Hematopoietic multipotent progenitor cell treated with erythropoietin and hydrocortisone succinate and interleukin-3 and kit ligand, for 6 days (in vitro differentiated cells): ENCODE data around the gene BTBD1.

Experiments used
- DNase-seq: peaks from one replicate; pipeline ENCODE4 v3.0.0-alpha.2; 2015

Gene BTBD1

DNA sequence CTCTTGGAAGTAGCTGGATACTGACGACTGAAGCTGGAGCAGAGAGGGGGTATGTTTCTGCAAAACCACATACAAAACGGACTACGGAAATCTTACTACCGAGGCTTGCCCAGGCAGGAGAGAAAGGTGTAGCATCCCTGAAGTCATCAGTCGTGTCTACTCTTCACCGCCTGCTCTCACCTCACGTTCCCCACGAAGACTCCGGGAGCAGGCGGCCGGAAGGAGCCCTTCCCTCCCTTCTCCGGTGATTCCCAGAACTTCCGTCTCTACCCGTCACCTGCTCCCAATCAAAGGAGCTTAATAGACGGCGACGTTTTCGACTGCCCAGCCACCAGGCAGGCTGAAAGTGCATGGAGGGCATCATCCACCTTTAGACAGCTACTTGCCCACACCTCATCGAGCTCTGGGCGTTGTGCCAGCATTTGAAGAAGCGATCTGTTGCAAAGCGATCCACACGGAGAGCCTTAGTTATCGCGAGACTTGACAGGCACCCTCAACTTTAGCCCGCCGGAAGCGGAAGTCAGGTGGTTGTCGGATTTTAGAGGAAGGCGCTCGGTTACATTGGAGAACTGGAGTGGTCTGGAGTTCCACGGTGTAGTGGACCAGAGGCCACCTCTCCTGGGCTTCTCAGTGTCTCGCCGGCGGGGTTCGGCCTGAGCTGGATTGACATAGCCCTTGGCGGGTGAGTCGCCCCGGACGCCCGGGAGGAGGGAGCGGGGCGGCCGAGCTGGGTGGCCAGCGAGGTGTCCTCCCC, 81.2 kb downstream of the BTBD1 start, which contains the start of gene RAMAC:
Gene RAMAC (plus strand): TSS at position 523 of the 754 bp plus-strand sequence. CDS start 2,809 bp downstream, outside the sequence.
- DNase-seq, result peak; percentile 99

DNA sequence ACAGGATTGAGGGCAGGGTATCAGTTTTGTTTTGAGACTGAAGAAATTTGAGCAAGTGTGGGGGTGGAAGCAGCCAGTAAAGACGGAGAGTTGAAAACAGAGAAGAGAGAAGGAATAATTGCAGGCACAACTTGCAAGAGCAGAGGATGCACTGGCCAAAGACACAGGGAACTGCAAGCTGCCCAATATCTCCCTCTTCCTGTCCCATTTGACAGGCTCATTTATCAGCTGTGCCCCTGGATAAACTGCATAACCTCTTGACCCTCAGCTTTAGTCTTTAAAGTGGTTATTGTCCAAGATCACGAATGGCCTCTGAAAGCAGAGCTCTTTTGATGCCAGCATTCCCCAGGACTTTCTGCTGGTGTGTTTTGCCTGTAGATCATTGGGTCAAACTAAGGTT, 86.1 kb downstream of the BTBD1 start:
- no peak for DNase-seq

DNA sequence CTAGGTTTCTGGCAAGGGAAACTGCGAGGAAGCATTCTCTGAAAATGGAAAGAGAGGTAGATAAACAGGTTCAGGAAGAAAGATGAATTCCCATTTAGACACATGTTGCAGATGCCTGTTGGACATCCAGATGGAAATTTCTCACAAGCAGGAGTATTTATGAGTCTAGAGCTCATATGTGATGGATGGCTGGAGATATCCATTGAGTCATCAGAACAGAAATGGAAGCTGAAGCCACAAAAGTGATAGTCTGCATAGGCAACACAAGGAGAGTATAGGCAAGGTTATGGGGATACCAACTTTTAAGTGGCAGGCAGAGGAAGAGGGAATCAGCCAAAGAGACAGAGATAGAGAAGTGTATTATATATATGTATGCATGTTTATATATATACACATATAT, 87.3 kb downstream of the BTBD1 start:
- no peak for DNase-seq

DNA sequence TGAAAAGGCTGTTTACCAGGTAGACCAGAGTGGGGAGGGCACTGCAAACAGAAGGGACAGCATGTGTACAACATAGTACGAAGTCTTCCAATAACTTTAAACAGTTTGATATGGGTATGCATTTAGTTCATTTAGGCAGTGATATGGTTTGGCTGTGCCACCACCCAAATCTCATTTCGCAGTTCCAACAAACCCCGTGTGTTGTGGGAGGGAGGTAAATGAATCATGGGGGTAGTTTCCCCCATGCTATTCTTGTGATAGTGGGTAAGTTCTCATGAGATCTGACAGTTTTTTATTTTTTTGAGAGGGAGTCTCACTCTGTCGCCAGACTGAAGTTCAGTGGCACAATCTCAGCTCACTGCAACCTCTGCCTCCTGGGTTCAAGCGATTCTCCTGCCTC, 88.6 kb downstream of the BTBD1 start:
- DNase-seq, result no peak

DNA sequence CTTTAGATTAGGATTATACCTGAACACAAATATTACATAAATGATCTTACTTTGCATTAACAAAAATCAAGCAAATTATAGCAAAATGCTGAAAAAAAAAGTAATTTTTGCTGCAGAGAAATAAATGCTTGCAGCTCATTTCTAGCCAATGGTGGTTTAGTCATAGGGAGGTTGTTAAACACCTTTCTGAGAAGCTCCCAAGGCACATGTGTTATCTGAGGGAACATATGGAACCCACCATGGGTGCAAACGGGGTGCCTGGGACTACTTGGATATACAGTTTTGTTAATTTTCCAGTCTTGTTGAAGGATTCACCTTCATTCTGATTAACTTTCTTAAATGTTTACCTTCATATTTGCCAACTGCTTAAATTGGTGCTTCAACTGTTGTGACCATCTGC, 90.0 kb downstream of the BTBD1 start:
- DNase-seq, result peak; percentile 48

DNA sequence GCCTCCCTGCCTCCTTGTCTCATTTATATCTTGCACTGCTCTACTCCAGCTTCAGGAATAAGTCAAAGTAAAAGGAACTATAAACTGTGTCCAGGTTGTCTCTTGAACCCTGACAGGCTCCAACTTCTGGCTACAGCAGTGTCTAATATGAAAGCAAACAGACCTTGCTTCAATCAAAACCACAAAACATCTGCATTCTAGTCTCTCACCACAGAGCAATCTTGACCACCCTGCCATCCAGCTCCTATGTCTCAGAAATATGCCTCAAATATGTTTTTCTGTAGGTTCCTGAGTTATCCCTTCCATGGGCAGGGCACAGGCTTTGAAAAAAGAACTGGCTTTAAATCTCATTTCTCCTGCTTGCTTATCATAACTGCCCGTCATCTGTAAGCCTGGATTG, 94.1 kb downstream of the BTBD1 start:
- no peak for DNase-seq

DNA sequence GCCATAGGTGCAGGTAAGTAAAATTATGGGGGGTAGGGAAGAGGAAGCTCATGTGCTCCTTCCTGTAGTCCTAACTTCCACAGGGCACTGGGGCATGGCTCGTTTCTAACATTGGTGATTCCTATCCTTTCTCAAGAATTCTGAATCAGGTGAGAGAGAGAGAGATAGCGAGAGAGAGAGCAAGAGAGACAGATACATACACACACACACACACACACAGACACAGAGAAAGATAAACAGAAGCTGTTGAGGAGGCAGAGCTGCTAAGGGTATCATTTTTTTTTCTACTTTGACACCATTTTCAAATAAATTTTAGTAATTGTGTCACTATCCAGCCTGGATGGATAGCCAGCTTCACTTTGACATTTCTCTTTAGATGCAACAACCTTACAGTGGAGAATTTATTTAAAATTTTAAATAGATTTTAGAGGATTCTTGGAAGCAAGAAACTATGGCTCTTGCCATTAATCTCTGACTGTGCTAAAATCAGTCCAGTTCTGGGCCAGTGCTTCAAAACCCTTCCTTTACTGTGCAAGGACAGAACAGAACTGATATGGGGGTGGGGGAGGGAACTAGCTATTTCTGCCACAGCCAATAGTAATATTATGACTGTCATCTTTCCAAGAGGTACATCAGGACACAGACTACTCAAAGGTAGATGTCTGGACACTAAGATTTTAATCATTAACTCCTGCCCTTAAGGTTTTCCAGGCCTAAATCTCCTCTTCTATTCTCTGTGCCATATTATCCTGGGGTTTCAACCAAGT, 95.7 kb downstream of the BTBD1 start:
- no peak for DNase-seq

DNA sequence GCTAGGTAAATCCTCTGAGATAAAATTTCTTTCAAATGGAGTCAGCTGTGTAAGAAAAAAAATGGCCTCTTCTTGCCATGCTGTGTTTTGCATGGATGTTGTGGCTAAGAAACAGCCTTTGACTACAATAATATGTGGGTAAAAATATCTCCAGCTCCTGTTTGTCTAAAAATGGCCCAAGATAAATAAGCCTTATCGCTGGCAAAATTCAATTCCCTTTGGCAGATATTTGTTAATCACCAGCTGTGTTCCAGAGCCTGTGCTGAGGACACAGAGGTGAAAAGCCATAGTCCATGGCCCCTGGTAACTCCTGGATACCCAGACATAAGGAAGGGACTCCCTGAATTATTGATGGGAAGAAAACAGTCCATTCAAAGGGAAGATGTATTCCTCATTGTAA, 96.4 kb downstream of the BTBD1 start:
- DNase-seq, result no peak

DNA sequence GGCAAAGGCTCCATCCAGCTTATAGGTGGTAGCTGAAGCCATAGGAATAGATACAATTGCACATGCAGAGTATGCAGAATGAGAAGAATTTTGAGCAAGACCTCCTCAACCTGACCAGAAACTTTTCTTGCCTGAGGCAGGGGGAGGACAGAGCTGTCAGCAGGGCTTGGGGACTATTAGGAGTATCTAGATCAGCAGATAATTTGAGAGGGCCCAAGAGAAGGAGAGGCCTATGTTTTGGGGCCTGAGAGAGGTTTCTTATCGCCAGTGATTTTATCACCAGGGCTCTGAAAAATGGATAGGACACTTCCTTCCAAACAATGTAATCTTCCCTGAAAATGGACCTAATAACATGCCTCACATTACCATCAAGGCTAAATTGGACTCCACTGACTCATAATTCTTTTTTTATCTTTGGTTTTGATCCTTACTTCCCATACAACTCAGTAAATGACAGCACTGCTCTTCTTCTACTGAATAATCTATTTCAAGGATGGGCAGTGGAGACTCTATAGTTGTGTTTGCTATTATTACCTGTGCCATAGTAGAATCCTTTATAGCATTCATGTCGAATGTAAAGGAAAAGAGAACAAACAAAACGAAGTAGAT, 96.9 kb downstream of the BTBD1 start:
- DNase-seq, result no peak

DNA sequence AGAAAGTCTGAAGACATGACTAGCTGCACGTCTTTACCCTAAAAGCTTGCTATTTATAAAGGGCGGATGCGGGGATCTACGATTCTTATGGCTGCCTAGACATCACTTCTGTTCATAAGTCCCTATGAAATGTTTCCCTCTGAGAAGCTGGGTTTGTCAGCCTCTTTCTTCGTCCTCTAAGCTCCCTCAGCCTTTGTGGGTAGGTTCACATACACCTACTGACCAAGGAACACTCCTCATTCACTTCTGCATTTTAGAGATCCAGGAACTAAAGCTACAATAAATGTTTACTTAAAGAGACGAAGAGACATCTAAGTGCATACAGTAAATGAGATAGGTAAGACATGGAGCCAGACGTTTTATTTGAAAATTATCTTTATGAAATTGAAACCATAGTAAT, 97.7 kb downstream of the BTBD1 start:
- DNase-seq, result no peak

DNA sequence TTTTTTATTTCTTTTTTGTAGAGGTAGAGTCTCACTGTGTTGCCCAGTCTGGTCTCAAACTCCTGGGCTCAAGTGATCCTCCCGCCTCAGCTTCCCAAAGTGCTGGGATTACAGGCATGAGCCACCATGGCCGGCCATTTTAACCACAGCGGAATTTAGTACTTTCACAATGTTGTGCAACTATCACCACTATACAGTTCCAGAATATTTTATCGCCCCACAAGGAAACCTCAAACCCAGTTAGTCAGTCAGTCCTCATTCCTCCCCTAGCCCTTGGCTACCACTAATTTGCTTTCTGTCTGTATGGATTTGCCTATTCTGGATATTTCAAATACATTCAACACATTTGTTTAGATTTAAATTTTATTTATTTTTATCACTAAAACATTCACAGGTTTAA, 99.0 kb downstream of the BTBD1 start:
- DNase-seq, result peak; percentile 58

DNA sequence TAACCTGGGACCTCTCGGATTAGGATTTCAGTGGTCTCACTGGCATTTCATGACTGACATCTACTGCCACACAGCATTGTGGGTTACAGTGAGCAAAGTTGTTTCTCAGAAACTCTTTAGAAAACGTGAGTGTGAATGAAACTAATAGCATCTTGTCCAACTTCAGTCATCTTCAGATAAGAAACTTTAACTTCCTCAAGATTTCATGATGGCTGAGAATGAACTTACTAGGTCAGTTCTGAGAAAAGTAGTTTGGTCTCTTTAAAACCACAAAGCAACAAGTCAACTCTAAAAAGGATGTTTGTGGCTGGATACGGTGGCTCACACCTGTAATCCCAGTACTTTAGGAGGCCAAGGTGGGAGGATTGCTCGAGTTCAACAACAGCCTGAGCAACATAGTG, 100.4 kb downstream of the BTBD1 start:
- peak; percentile 46 for DNase-seq
